ENCODE results near the gene P2RY4.

Gene P2RY4

GRCh38 chrX:70289793-70290770 is 30.1 kb upstream of the P2RY4 start, which contains the start of the genes KIF4A and PDZD11:
Gene KIF4A (plus strand): TSS chrX:70290104. CDS start chrX:70290459, 355 bp downstream.
Gene PDZD11 (minus strand): TSS chrX:70289927. CDS start chrX:70289341, 586 bp downstream.
- Histone ChIP-seq H3K4me3 (IDR thresholded peaks at IDR 0.05; ENCODE audit: insufficient read depth, low read depth, low read length) (no peak within 1 kb of the TSS), H3K27me3 (ENCODE audit: insufficient read depth, low read depth) (no peaks in the 10 kb centered on the region), H3K4me1 (ENCODE audit: low read depth, poor library complexity, severe bottlenecking) (peaks cover 19% of the 10 kb centered on the region), H3K27ac (peak within 1 kb of the TSS; percentile 56; the same call in 1 of the 2 replicates), H4K20me1 (ENCODE audit: insufficient read depth) (no peaks in the 10 kb centered on the region), H2AFZ (ENCODE audit: low read depth) (peak within 1 kb of the TSS; percentile 75), H3K36me3 (ENCODE audit: insufficient read depth) (no peaks in the 10 kb centered on the region), H3K4me2 (peak within 1 kb of the TSS; percentile 78), H3K9ac (peak within 1 kb of the TSS; percentile 44; the same call in 1 of the 2 replicates), H3K79me2 (ENCODE audit: insufficient read depth, low read depth) (peaks cover 5% of the 10 kb centered on the region; the same call in 1 of the 2 replicates)
- TF ChIP-seq, protein P1, sequence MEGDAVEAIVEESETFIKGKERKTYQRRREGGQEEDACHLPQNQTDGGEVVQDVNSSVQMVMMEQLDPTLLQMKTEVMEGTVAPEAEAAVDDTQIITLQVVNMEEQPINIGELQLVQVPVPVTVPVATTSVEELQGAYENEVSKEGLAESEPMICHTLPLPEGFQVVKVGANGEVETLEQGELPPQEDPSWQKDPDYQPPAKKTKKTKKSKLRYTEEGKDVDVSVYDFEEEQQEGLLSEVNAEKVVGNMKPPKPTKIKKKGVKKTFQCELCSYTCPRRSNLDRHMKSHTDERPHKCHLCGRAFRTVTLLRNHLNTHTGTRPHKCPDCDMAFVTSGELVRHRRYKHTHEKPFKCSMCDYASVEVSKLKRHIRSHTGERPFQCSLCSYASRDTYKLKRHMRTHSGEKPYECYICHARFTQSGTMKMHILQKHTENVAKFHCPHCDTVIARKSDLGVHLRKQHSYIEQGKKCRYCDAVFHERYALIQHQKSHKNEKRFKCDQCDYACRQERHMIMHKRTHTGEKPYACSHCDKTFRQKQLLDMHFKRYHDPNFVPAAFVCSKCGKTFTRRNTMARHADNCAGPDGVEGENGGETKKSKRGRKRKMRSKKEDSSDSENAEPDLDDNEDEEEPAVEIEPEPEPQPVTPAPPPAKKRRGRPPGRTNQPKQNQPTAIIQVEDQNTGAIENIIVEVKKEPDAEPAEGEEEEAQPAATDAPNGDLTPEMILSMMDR (conservative IDR thresholded peaks at IDR 0.05; ENCODE audit: low read depth, low read length), result no peak

DNA sequence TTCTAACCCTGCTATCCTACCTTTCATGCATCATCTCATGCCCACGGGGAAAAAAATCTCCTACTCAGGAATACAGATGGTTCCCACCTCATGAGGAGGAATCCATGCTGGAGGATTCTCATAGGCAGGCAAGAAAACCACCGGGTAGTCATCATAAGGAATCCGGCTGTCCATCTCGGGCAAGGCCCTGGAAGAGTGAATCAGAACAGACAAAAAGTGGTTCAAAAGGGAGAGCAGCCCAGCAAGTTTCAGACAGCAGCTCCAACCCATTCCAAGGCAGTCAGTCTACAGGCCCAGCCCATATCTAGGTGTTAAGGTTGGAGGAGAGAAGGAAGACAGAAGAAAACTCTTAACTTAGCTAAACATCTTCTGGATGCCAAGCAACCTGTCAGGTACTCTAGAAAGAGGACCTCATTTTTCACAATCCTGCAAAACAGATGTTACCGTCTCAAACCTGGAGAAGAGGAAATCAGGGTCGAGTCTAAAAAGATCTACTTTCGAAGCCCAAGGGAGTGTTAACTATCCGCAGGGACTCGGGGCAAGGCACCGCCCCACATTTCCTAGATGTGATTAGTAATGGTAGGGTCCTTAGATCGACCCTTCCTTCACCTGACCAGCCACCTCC is 29.3 kb upstream of the P2RY4 start:
- peaks cover 5% of the 10 kb centered on the region; the same call in 1 of the 2 replicates for H3K79me2 ChIP-seq (ENCODE audit: insufficient read depth, low read depth)
- H3K27ac ChIP-seq, result peak overlapping the region; percentile 56; the same call in 1 of the 2 replicates
- H4K20me1 ChIP-seq (ENCODE audit: insufficient read depth), result no peaks in the 10 kb centered on the region
- H3K9ac ChIP-seq, result peak overlapping the region; percentile 41; the same call in 1 of the 2 replicates
- no peaks in the 10 kb centered on the region for H3K36me3 ChIP-seq (ENCODE audit: insufficient read depth)
- no peak overlapping the region for H3K4me3 ChIP-seq (IDR thresholded peaks at IDR 0.05; ENCODE audit: insufficient read depth, low read depth, low read length)
- peak overlapping the region; percentile 75 for H2AFZ ChIP-seq (ENCODE audit: low read depth)
- TF ChIP-seq, protein P1 (conservative IDR thresholded peaks at IDR 0.05; ENCODE audit: low read depth, low read length), result no peak
- peaks cover 19% of the 10 kb centered on the region for H3K4me1 ChIP-seq (ENCODE audit: low read depth, poor library complexity, severe bottlenecking)
- H3K27me3 ChIP-seq (ENCODE audit: insufficient read depth, low read depth), result no peaks in the 10 kb centered on the region
- peak overlapping the region; percentile 62 for H3K4me2 ChIP-seq

DNA sequence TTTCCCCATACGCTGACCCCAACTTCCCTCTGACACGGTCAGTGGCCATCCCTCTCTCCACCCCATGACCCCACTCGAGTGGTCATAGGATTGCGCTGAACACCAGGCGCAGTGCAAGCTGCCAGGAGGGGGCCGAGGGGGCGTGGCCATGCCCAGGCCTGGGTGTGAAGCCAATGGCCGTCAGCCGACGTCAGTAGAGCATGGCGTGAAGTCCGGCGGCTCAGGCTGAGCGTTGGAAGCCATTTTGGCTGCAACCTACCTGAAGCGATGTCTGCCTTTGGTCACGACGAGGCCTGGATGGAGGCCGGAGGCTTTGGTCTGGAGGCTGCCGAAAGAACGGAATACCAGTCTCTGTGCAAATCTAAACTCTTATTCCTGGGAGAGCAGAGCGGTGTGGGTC is 21.9 kb upstream of the P2RY4 start, which contains the start of gene RAB41:
RAB41 (plus strand) TSS at position 222 of the 400 bp plus-strand sequence; CDS start at position 268, 46 bp downstream.
- H3K4me3 ChIP-seq (IDR thresholded peaks at IDR 0.05; ENCODE audit: insufficient read depth, low read depth, low read length), result no peak within 1 kb of the TSS
- no peaks in the 10 kb centered on the region for H3K27me3 ChIP-seq (ENCODE audit: insufficient read depth, low read depth)
- no peaks in the 10 kb centered on the region for H3K36me3 ChIP-seq (ENCODE audit: insufficient read depth)
- H3K4me1 ChIP-seq (ENCODE audit: low read depth, poor library complexity, severe bottlenecking), result no peaks in the 10 kb centered on the region
- no peak within 1 kb of the TSS for H3K4me2 ChIP-seq
- no peaks in the 10 kb centered on the region for H3K79me2 ChIP-seq (ENCODE audit: insufficient read depth, low read depth)
- no peak within 1 kb of the TSS for H3K27ac ChIP-seq
- H4K20me1 ChIP-seq (ENCODE audit: insufficient read depth), result no peaks in the 10 kb centered on the region
- no peak within 1 kb of the TSS for H2AFZ ChIP-seq (ENCODE audit: low read depth)
- no peak within 1 kb of the TSS for H3K9ac ChIP-seq
- TF ChIP-seq, protein P1 (conservative IDR thresholded peaks at IDR 0.05; ENCODE audit: low read depth, low read length), result no peak

GRCh38 chrX:70280573-70280972 is 20.6 kb upstream of the P2RY4 start:
- H2AFZ ChIP-seq (ENCODE audit: low read depth), result no peak overlapping the region
- no peaks in the 10 kb centered on the region for H3K27me3 ChIP-seq (ENCODE audit: insufficient read depth, low read depth)
- no peaks in the 10 kb centered on the region for H3K36me3 ChIP-seq (ENCODE audit: insufficient read depth)
- no peak overlapping the region for H3K4me3 ChIP-seq (IDR thresholded peaks at IDR 0.05; ENCODE audit: insufficient read depth, low read depth, low read length)
- H3K4me2 ChIP-seq, result no peak overlapping the region
- H3K79me2 ChIP-seq (ENCODE audit: insufficient read depth, low read depth), result no peaks in the 10 kb centered on the region
- no peak overlapping the region for H3K9ac ChIP-seq
- H3K27ac ChIP-seq, result no peak overlapping the region
- TF ChIP-seq, protein P1 (conservative IDR thresholded peaks at IDR 0.05; ENCODE audit: low read depth, low read length), result no peak
- H4K20me1 ChIP-seq (ENCODE audit: insufficient read depth), result no peaks in the 10 kb centered on the region
- no peaks in the 10 kb centered on the region for H3K4me1 ChIP-seq (ENCODE audit: low read depth, poor library complexity, severe bottlenecking)

All from KMS-11 (cell line).